IPS DF 19.7 (cell line): ENCODE measurements around the gene ZNF765.
"Not testable (repeated sequence)": the region's sequence is repeated elsewhere in the genome, so short reads cannot be mapped to it uniquely, and the experiment has no call there.

Experiments used
- DNase-seq: peaks from one replicate; pipeline ENCODE4 v3.0.0-alpha.2; 2013; ENCODE audit warnings: low read depth, low spot score

ZNF765 gene

GRCh38 chr19:53420520-53421315 lies 25.8 kb downstream of the ZNF765 start:
- not testable (repeated sequence) for DNase-seq

GRCh38 chr19:53422551-53422950 lies 27.6 kb downstream of the ZNF765 start:
- no peak for DNase-seq

GRCh38 chr19:53423074-53423473 lies 28.1 kb downstream of the ZNF765 start:
- not testable (repeated sequence) for DNase-seq

GRCh38 chr19:53423680-53424079 lies 28.7 kb downstream of the ZNF765 start:
- not testable (repeated sequence) for DNase-seq

- peak; percentile 54 for DNase-seq
Measured at GRCh38 chr19:53424968-53425597, 30.1 kb downstream of the ZNF765 start.

- peak; percentile 86 for DNase-seq
Measured at GRCh38 chr19:53431399-53432087, 36.6 kb downstream of the ZNF765 start, which contains the start of gene ZNF761. Gene ZNF761 (plus strand): TSS chr19:53431984. CDS start chr19:53447269, 15,285 bp downstream.

- no peak for DNase-seq
Measured at GRCh38 chr19:53432088-53432661, 37.2 kb downstream of the ZNF765 start.

- DNase-seq: not testable (repeated sequence)
Measured at GRCh38 chr19:53443809-53444208, 48.9 kb downstream of the ZNF765 start.

GRCh38 chr19:53447196-53447595 lies 52.2 kb downstream of the ZNF765 start:
- DNase-seq: not testable (repeated sequence)

GRCh38 chr19:53455828-53456227 lies 60.9 kb downstream of the ZNF765 start:
- no peak for DNase-seq

GRCh38 chr19:53460131-53460721 lies 65.3 kb downstream of the ZNF765 start:
- DNase-seq: not testable (repeated sequence)

- no peak for DNase-seq
Measured at GRCh38 chr19:53461866-53462265, 66.9 kb downstream of the ZNF765 start.

GRCh38 chr19:53462861-53463260 lies 67.9 kb downstream of the ZNF765 start:
- DNase-seq: no peak

GRCh38 chr19:53463263-53463662 lies 68.3 kb downstream of the ZNF765 start:
- DNase-seq: no peak

GRCh38 chr19:53466726-53467484 lies 72.0 kb downstream of the ZNF765 start:
- no peak for DNase-seq

GRCh38 chr19:53467485-53468262 lies 72.7 kb downstream of the ZNF765 start, which contains the start of gene ZNF813:
Gene ZNF813 (plus strand): TSS chr19:53467733. CDS start chr19:53483823, 16,090 bp downstream.
- DNase-seq: peak; percentile 57

GRCh38 chr19:53468628-53469027 lies 73.7 kb downstream of the ZNF765 start:
- DNase-seq: not testable (repeated sequence)

- DNase-seq: no peak
Measured at GRCh38 chr19:53471916-53472315, 77.0 kb downstream of the ZNF765 start.

GRCh38 chr19:53474832-53475231 lies 79.9 kb downstream of the ZNF765 start:
- not testable (repeated sequence) for DNase-seq

- not testable (repeated sequence) for DNase-seq
Measured at GRCh38 chr19:53475470-53475869, 80.5 kb downstream of the ZNF765 start.
